ENCODE results near the gene LLGL2.
"Not testable (repeated sequence)": the region's sequence is repeated elsewhere in the genome, so short reads cannot be mapped to it uniquely, and the experiment has no call there.

- TF ChIP-seq CTCF (conservative IDR thresholded peaks at IDR 0.05; ENCODE audit: low read depth, low read length); EZH2 (IDR thresholded peaks at IDR 0.05; ENCODE audit: borderline replicate concordance, low read depth, low read length, poor library complexity, severe bottlenecking): not testable (repeated sequence)
Observed at GRCh38 chr17:75583197-75583596, 57.7 kb downstream of the LLGL2 start.

Data from A673 (cell line).